SH-SY5Y (cell line): Measurements from ENCODE around the gene SLC8A1.

Experiments used
- GATA2 ChIP-seq: IDR thresholded peaks from 2 replicates; pipeline ENCODE4 v1.6.1; 2011; ENCODE audit warnings: mild to moderate bottlenecking, low read depth, low read length
- GATA3 ChIP-seq: IDR thresholded peaks from 2 replicates; pipeline ENCODE4 v1.6.1; 2011; ENCODE audit warnings: low read depth, mild to moderate bottlenecking, low read length, moderate library complexity

GRCh38 chr2:40404517-40404916, 47.4 kb downstream of the SLC8A1 start:
- no peak for TF ChIP-seq GATA2
- TF ChIP-seq GATA3: no peak
